Mesenchymal stem cell (in vitro differentiated cells and primary cell): ENCODE measurements around the gene ZNF727.
"Not testable (repeated sequence)": the region's sequence is repeated elsewhere in the genome, so short reads cannot be mapped to it uniquely, and the experiment has no call there.

Experiments
- DNase-seq: peaks from one replicate; pipeline ENCODE4 v3.0.0-alpha.2; 2013
- H2AFZ ChIP-seq: one replicate; pipeline ENCODE4 v1.6.1; 2013; ENCODE audit warnings: low read depth, mild to moderate bottlenecking, control low read depth, inconsistent platforms, low read length, moderate library complexity
- H2AK5ac ChIP-seq: 2 replicates; pipeline ENCODE4 v1.6.1; 2013; ENCODE audit warnings: low read length, moderate library complexity, mild to moderate bottlenecking, inconsistent platforms; ENCODE audit not compliant: severe bottlenecking
- H2BK120ac ChIP-seq: one replicate; pipeline ENCODE4 v1.6.1; 2013; ENCODE audit warnings: low read depth, mild to moderate bottlenecking, inconsistent platforms, low read length, moderate library complexity
- H2BK12ac ChIP-seq, 2 experiments: one replicate each; pipeline ENCODE4 v1.6.1; 2013; ENCODE audit warnings: inconsistent platforms in 2 of 2, low read length in 2 of 2, mild to moderate bottlenecking in 2 of 2, moderate library complexity in 2 of 2, control low read depth in 1 of 2
- H2BK15ac ChIP-seq: one replicate; pipeline ENCODE4 v1.6.1; 2013; ENCODE audit warnings: mild to moderate bottlenecking, low read depth, inconsistent platforms; ENCODE audit not compliant: poor library complexity, severe bottlenecking
- H2BK5ac ChIP-seq: 2 replicates; pipeline ENCODE4 v1.6.1; 2013; ENCODE audit warnings: low read depth, mild to moderate bottlenecking, low read length, control low read depth, inconsistent platforms; ENCODE audit not compliant: poor library complexity, severe bottlenecking
- H3K14ac ChIP-seq, 2 experiments: one replicate each; pipeline ENCODE4 v1.6.1; 2013; ENCODE audit warnings: inconsistent platforms in 2 of 2, low read length in 2 of 2, control low read depth in 1 of 2, mild to moderate bottlenecking in 1 of 2, moderate library complexity in 1 of 2
- H3K18ac ChIP-seq, 2 experiments: one replicate each; pipeline ENCODE4 v1.6.1; 2013; ENCODE audit warnings: inconsistent platforms in 2 of 2, low read length in 2 of 2, control low read depth in 1 of 2, low read depth in 1 of 2, mild to moderate bottlenecking in 1 of 2
- H3K23ac ChIP-seq, 2 experiments: one replicate each; pipeline ENCODE4 v1.6.1; 2013; ENCODE audit warnings: inconsistent platforms in 2 of 2, low read length in 2 of 2, mild to moderate bottlenecking in 2 of 2, moderate library complexity in 2 of 2, control low read depth in 1 of 2
- H3K27ac ChIP-seq: 2 replicates; pipeline ENCODE4 v1.5.1; 2013; ENCODE audit warnings: mild to moderate bottlenecking, moderate library complexity, low read length, control low read depth, inconsistent platforms; ENCODE audit not compliant: poor library complexity, severe bottlenecking
- H3K27me3 ChIP-seq, 2 experiments: 2 replicates each; pipeline versions ENCODE4 v1.6.1 to v1.7.0; 2013; ENCODE audit warnings: low read length in 2 of 2, mild to moderate bottlenecking in 2 of 2, moderate library complexity in 2 of 2, control low read depth in 1 of 2, inconsistent platforms in 1 of 2; ENCODE audit not compliant: control insufficient read depth in 1 of 2, insufficient read depth in 1 of 2
- H3K36me3 ChIP-seq, 2 experiments: 2 replicates each; pipeline versions ENCODE4 v1.6.1 to v1.7.0; 2013; ENCODE audit warnings: low read length in 2 of 2, control low read depth in 1 of 2, inconsistent platforms in 1 of 2, low read depth in 1 of 2, mild to moderate bottlenecking in 1 of 2; ENCODE audit not compliant: insufficient read depth in 2 of 2, control insufficient read depth in 1 of 2
- H3K4ac ChIP-seq, 2 experiments: one replicate each; pipeline ENCODE4 v1.6.1; 2013; ENCODE audit warnings: inconsistent platforms in 2 of 2, low read length in 2 of 2, mild to moderate bottlenecking in 2 of 2, moderate library complexity in 2 of 2, control low read depth in 1 of 2, low read depth in 1 of 2
- H3K4me1 ChIP-seq: 2 replicates; pipeline ENCODE4 v1.6.1; 2013; ENCODE audit warnings: low read depth, low read length, control low read depth; ENCODE audit not compliant: control insufficient read depth, insufficient read depth
- H3K4me2 ChIP-seq: 2 replicates; pipeline ENCODE4 v1.6.1; 2013; ENCODE audit warnings: low read length, mild to moderate bottlenecking, inconsistent platforms; ENCODE audit not compliant: poor library complexity, severe bottlenecking
- H3K4me3 ChIP-seq, 2 experiments: 2 replicates each; pipeline versions ENCODE4 v1.5.1 to v1.7.0; 2013; ENCODE audit warnings: low read length in 2 of 2, mild to moderate bottlenecking in 2 of 2, control low read depth in 1 of 2, low read depth in 1 of 2; ENCODE audit not compliant: insufficient read depth in 1 of 2
- H3K79me1 ChIP-seq: replicated peaks from 2 replicates; pipeline ENCODE4 v1.6.1; 2013; ENCODE audit warnings: mild to moderate bottlenecking, control low read depth, low read length, inconsistent platforms; ENCODE audit not compliant: poor library complexity, severe bottlenecking
- H3K9ac ChIP-seq: 2 replicates; pipeline ENCODE4 v1.7.0; 2013; ENCODE audit warnings: mild to moderate bottlenecking, low read length, moderate library complexity
- H3K9me3 ChIP-seq: 2 replicates; pipeline ENCODE4 v1.7.0; 2013; ENCODE audit warnings: mild to moderate bottlenecking, low read length; ENCODE audit not compliant: control insufficient read depth
- H4K8ac ChIP-seq: one replicate; pipeline ENCODE4 v1.6.1; 2013; ENCODE audit warnings: inconsistent platforms, mild to moderate bottlenecking, low read length, moderate library complexity
- H4K91ac ChIP-seq: one replicate; pipeline ENCODE4 v1.6.1; 2013; ENCODE audit warnings: mild to moderate bottlenecking, low read length, inconsistent platforms
- WGBS: methylation state at CpG from one replicate; pipeline ENCODE4 v1.1.7; 2013; ENCODE audit warnings: mixed read lengths; 5-methylcytosine and 5-hydroxymethylcytosine counted together

Gene ZNF727

GRCh38 chr7:64087501-64087900, 42.3 kb downstream of the ZNF727 start:
- no peak overlapping the region for H3K14ac ChIP-seq
- no peaks in the 10 kb centered on the region for H3K27me3 ChIP-seq
- H3K18ac ChIP-seq, result no peak overlapping the region
- H3K27ac ChIP-seq, result no peak overlapping the region
- H2AFZ ChIP-seq, result no peak overlapping the region
- no peak for DNase-seq
- WGBS, result 16% methylated on average over 2 of the region's 3 CpGs
- H4K91ac ChIP-seq, result no peak overlapping the region
- no peak overlapping the region for H3K4me2 ChIP-seq
- no peak overlapping the region for H3K4ac ChIP-seq
- no peak overlapping the region for H2BK15ac ChIP-seq
- H3K4me1 ChIP-seq, result no peaks in the 10 kb centered on the region
- no peaks in the 10 kb centered on the region for H3K79me1 ChIP-seq
- no peak overlapping the region for H2BK12ac ChIP-seq
- no peak overlapping the region for H2BK5ac ChIP-seq
- no peak overlapping the region for H3K4me3 ChIP-seq
- no peak overlapping the region for H2BK120ac ChIP-seq
- H2AK5ac ChIP-seq, result no peak overlapping the region
- H4K8ac ChIP-seq, result no peak overlapping the region
- no peak overlapping the region for H3K9ac ChIP-seq
- peaks cover 73% of the 10 kb centered on the region for H3K9me3 ChIP-seq
- H3K23ac ChIP-seq, result no peak overlapping the region
- no peaks in the 10 kb centered on the region for H3K36me3 ChIP-seq

- not testable (repeated sequence) for DNase-seq, H4K91ac ChIP-seq, H3K4ac ChIP-seq, H2AK5ac ChIP-seq, H3K4me3 ChIP-seq, H3K27me3 ChIP-seq, H3K23ac ChIP-seq, H2AFZ ChIP-seq, H2BK15ac ChIP-seq, H2BK120ac ChIP-seq, H3K4me2 ChIP-seq, H2BK12ac ChIP-seq, H2BK5ac ChIP-seq, H3K18ac ChIP-seq, H3K9ac ChIP-seq, H4K8ac ChIP-seq, H3K79me1 ChIP-seq, H3K14ac ChIP-seq, H3K36me3 ChIP-seq, H3K27ac ChIP-seq, H3K4me1 ChIP-seq
- H3K9me3 ChIP-seq, result peaks cover 70% of the 10 kb centered on the region
- 71% methylated on average over 5 of the region's 5 CpGs for WGBS
Observed at GRCh38 chr7:64088863-64089262, 43.6 kb downstream of the ZNF727 start.
